GM19025 (cell line): ENCODE data around the gene LRBA.
"Not testable (repeated sequence)": the region's sequence is repeated elsewhere in the genome, so short reads cannot be mapped to it uniquely, and the experiment has no call there.

ENCODE experiments used
- ATAC-seq: cut with Tn5 transposase; IDR thresholded peaks from one replicate; pipeline ENCODE4 v1.9.1; 2021; ENCODE audit warnings: mild to moderate bottlenecking, low read depth, moderate library complexity; ENCODE audit not compliant: unreplicated experiment

LRBA gene

GRCh38 chr4:150949342-150949741, 65.7 kb downstream of the LRBA start:
- no peak for ATAC-seq

DNA sequence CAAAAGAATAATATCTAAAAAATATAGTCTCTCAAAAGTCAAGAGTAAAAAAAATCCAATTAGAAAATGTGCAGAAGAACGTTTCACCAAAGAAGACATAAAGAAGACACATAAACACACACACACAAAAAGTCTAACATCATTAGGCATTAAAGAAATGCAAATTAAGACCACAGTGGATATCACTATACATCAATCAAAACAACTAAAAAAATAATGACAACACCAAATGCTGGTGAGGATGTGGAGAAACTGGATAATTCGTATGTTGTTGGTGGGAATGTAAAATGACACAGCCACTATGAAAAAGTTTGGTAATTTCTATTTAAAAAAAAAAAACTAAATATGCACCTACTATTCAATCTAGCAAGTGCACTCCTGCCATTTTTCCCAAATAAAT, 66.4 kb downstream of the LRBA start:
- ATAC-seq: no peak

DNA sequence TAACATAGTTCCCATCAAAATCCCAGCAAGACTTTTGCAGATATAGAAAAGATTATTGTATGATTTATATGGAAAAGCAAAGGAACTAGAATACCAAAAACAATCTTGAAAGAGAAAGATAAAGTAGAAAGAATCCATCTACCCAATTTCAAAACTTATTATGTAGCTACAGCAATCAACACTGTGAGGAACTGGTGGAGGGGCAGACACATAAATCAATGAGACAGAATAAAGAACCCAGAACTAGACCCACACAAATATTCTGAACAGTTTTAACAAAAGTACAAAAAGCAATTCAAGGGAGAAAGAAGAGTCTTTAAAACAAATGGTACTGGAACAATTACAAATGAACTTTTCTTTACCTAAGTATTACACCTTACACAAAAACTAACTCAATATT, 67.0 kb downstream of the LRBA start:
- ATAC-seq: no peak

DNA sequence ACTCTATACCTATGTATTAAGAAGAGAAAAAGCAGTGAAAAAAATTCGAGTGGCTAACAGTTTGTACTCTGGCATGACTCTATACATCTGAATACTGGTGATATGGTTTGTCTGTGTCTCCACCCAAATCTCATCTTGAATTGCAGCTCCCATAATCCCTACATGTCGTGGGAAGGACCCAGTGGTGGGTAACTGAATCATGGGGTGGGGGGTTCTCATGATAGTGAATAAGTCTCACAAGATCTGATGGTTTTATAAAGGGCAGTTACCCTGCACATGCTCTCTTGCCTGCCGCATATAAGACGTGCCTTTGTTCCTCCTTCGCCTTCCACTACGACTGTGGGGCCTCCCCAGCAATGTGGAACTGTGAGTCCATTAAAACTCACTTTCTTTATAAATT, 70.4 kb downstream of the LRBA start:
- ATAC-seq: no peak

- ATAC-seq: no peak
Observed at GRCh38 chr4:150943818-150944217, 71.3 kb downstream of the LRBA start.

DNA sequence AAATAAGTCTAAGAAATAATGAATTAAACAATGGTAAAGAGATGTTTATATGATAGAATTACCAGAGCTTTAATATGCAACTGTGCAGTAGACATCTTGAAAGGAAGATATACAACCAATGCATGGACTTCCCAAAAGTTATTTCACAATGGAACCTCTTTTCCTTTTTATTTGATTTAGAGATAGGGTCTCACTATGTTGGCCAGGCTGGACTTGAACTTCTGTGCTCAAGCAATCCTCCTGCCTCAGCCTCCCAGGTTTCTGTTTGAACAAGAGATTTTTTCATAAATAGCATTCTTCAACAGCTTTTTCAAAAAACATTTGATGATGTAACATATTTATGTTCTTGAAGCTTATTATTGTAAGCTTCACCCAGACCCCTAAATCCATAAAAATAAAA, 72.0 kb downstream of the LRBA start:
- no peak for ATAC-seq

DNA sequence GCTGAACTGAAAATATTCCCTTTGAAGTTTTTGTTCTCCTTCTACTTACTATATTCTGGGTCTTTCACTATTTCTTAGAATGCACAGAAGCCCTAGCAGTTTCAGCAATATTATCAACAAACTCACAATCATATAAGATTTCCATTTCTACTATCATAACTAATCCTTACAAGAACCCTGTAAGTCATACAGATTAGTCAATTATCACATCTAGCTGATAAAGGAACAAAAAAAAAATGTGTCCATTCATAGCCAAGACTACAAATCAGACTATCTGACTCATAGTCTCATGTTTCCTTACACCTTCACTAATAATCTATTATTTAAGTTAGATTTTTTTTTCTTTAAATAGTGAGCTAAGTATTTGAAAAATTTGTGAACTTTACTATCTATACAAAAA, 72.5 kb downstream of the LRBA start:
- no peak for ATAC-seq

DNA sequence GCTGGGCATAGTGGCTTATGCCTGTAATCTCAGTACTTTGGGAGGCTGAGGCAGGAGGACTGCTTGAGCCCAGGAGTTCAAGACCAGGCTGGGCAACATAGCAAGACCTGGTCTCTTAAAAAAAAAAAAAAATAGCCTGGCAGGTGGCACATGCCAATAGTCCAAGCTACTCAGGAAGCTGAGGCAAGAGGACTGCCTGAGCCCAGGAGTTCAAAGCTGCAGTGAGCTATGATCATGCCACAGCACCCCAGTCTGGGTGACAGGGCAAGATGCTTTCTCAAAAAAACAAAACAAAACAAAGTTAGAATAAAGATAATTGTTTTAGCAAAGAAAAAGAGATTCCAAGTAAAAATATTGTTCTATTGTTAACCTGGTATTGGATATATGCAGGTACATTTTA, 75.0 kb downstream of the LRBA start:
- ATAC-seq: no peak

GRCh38 chr4:150939530-150939929, 75.6 kb downstream of the LRBA start:
- no peak for ATAC-seq

DNA sequence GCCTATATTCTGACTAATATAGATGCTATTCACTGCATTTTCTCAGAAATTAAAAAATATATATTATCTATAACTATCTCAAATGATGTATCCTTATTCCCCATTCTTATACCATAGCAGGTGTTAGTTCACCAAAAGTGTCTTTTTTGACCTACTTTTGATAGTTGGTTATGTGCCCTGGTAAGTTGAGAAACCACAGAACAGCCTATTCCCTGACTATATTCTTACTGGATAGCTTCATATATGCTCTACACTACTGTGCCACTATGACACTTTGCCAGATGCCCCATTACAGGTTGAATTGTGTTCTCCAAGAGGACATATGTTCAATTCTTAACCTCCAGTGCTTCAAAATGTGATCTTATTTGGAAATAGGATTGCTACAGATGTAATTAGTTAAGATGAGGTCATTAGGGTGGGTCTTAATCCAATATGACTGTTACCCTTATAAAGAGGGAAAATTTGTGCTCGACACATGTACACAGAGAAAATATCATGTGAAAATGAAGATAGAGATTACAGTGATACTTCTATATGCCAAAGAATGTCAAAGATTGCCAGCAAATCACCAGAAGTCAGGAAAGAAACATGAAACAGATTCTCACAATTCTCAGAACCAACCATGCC, 76.1 kb downstream of the LRBA start:
- ATAC-seq: no peak

GRCh38 chr4:150938417-150938816, 76.7 kb downstream of the LRBA start:
- no peak for ATAC-seq

DNA sequence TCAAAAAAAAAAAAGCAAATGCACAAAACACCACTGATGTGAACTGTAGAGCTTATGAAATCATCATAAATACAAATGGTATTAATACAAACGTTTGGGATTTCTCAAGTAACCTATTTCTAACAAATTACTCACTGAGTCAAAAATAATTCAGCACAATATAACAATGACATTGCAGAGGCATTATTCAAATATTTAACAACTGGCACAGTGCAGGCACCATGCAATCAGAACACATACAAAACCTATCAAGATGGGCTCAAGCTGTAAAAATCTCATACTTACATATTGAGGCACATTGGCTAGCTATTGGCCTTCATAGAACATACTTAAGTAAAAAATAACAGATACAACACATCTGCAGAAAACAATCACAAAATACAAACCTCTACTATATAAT, 81.1 kb downstream of the LRBA start:
- no peak for ATAC-seq

GRCh38 chr4:150931796-150932195, 83.3 kb downstream of the LRBA start:
- no peak for ATAC-seq

GRCh38 chr4:150931005-150931404, 84.1 kb downstream of the LRBA start:
- ATAC-seq: no peak

GRCh38 chr4:150923945-150924344, 91.1 kb downstream of the LRBA start:
- no peak for ATAC-seq

DNA sequence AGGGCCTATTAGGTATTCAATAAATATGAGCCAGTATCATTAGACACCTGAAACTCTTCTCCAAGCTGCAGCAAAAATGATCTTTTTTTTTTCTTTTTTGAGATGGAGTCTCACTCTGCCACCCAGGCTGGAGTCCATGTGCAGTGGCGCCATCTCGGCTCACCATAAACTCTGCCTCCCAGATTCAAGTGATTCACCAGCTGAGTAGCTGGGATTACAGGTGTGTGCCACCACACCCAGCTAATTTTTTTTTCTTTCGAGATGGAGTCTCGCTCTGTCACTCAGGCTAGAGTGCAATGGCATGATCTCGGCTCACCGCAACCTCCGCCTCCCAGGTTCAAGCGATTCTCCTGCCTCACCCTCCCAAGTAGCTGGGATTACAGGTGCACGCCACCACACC, 93.6 kb downstream of the LRBA start:
- not testable (repeated sequence) for ATAC-seq

GRCh38 chr4:150918562-150918961, 96.5 kb downstream of the LRBA start:
- ATAC-seq: not testable (repeated sequence)

- ATAC-seq: no peak
Observed at GRCh38 chr4:150911326-150911725, 103.8 kb downstream of the LRBA start.

GRCh38 chr4:150909116-150909515, 106.0 kb downstream of the LRBA start:
- no peak for ATAC-seq

- no peak for ATAC-seq
Observed at GRCh38 chr4:150906987-150907633, 108.0 kb downstream of the LRBA start.

DNA sequence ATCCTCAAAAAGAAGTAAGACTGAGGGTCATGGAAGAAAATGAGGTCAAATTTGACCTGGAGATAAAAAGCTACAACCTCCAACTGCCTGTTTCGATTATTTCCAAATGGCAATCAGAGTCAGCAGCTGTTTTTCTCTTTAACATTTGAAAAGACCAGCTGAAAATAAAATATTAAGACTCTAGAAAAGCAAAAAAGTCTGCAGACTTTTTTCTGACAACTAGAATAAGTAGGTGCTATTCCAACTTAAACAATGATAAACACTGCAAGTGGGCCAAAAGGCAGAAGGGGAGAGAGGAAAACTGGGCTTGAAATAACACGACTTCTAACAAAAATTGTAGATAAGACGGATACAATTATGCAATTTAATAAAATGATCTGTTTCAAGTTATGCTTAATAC, 110.4 kb downstream of the LRBA start:
- ATAC-seq: no peak

GRCh38 chr4:150903603-150904002, 111.5 kb downstream of the LRBA start:
- no peak for ATAC-seq

DNA sequence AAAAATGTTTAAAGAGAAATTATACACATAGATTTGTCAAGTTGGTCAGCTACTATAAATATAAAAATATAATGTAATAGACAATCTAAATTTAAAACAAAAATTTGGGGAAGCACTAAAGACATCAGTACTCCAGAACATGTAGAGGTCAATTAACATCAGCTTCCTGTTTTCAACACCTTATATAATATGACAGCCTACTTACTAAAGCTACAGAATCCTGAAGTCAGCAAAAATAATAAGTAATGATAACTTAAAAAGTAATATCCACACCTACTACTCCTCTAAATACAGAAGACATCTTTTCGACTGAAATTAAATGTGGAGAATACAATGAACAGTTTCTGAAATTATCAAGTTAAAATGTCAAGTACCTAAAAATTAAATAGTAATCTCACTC, 118.6 kb downstream of the LRBA start:
- ATAC-seq: no peak
